GM19023 (cell line): ENCODE measurements around the gene NTRK3.
"Not testable (repeated sequence)": the region's sequence is repeated elsewhere in the genome, so short reads cannot be mapped to it uniquely, and the experiment has no call there.

ENCODE experiments used
- ATAC-seq: cut with Tn5 transposase; IDR thresholded peaks from one replicate; pipeline ENCODE4 v1.9.1; 2021; ENCODE audit warnings: mild to moderate bottlenecking, moderate library complexity; ENCODE audit not compliant: unreplicated experiment

The NTRK3 gene

GRCh38 chr15:88038261-88038660 lies 218.3 kb downstream of the NTRK3 start:
- no peak for ATAC-seq

GRCh38 chr15:88036154-88036839 lies 220.2 kb downstream of the NTRK3 start:
- ATAC-seq, result no peak

GRCh38 chr15:88035381-88035780 lies 221.2 kb downstream of the NTRK3 start:
- ATAC-seq, result no peak

- ATAC-seq, result not testable (repeated sequence)
Observed at GRCh38 chr15:88033421-88033820, 223.1 kb downstream of the NTRK3 start.

DNA sequence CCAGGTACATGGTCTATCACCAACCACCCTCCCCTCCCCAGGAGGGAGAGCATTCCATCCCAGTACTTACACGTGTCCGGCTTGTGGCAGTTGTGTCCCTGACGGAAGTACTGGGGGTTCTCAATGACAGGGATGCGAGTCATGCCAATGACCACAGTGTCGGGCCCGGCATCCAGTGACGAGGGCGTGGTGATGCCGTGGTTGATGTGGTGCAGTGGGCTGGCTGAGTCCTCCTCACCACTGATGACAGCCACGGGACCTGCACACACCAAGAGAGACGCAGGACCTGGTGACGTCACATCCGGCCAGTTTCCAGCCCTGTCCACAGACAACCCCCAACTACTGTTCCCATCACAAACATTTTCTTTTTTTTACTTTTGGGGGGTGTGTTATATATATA lies 223.8 kb downstream of the NTRK3 start:
- ATAC-seq, result no peak

- no peak for ATAC-seq
Observed at GRCh38 chr15:88031461-88031860, 225.1 kb downstream of the NTRK3 start.

GRCh38 chr15:88029696-88030095 lies 226.8 kb downstream of the NTRK3 start:
- no peak for ATAC-seq

GRCh38 chr15:88028024-88028423 lies 228.5 kb downstream of the NTRK3 start:
- no peak for ATAC-seq

DNA sequence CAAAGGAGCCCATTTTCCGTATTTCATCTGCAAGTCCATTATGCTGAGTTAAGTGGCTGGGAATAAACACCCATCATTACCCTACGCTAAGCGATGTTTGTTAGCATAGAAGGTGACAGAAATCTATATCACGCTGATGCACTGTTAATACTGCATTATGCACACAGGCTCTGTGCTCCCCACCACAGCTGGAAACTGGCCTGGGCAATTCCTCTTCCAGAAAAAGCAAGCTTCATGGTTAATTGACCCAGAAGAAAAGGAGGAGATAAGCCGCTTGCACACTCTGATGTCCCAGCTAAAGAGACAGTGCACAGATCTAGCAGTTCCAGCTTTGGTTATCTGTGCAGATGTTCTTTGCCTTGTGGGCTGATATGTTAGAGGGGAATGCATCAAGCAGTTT lies 232.6 kb downstream of the NTRK3 start:
- ATAC-seq, result no peak

GRCh38 chr15:88022716-88023115 lies 233.8 kb downstream of the NTRK3 start:
- no peak for ATAC-seq

GRCh38 chr15:88021601-88022000 lies 234.9 kb downstream of the NTRK3 start:
- ATAC-seq, result no peak

DNA sequence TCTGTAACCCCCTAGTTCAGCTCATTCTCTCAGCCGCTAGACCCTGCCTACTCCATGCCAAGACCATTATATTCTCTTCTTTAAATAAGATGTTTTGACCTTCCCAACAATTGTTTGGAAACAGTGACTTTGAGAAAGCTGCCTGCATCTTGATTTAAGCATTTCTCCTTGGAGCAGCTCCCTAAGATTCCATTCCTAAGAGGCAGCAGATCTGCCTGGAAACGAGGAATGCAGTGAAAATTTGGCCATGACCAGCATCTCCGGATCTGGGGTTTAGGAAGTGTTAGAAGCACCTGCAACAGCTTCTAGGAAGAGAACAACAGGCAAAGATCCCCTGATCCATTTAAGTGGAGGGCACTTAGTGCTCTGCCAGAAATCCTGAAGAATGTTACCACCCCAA lies 235.7 kb downstream of the NTRK3 start:
- no peak for ATAC-seq

DNA sequence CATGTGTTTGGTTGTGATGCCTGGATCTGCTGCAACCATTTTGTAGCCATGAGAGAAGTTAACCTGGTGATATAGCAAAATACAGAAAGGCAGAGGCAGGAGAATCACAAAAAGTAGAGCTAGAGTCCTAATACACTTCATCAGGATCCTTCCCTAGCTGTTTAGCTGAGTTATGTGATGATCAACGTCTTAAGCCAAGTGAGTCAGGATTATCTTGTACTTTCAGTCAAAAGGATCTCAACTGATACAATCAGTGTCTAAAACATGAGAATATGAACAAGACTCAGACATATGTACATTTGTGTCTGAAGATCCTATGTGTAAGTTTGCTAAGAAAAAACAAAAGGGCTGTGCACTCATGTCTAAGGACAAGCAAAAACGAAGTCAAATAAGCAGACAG lies 236.9 kb downstream of the NTRK3 start:
- no peak for ATAC-seq

DNA sequence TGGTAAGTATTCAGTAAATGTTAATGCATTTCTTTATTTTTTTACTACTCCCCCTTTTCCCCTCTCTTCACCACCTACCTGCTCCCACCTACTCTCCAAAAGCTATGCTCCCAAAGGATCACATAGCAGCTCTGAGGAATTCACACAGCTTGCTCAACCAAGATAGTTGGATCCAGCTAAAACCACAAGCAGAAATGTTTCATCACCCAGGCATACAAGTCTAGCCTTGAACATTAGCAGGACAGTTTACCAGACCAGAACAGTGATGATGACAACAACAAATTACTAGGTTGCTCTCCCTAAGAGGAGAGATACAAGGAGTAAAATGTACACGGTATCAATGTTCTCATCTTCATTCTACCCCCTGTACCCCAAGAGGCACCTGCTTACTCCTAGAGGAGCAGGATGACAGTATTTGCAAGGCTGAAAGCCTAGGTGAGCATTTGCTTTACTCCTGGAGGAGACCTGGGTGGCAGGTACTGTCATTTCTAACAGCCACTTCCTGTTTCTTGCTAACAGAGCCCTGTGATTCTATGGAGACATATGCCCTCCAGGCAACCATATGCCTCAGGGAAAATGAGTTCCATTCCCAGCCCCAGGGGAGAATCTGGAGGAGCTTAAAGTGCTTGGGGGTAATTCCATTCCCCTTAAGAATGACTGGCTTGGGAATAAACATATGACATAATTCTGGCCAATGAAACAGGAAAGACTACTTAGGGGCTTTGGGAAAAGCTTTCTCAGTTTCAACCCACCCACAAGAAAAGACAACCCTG lies 237.5 kb downstream of the NTRK3 start:
- ATAC-seq, result no peak

- ATAC-seq, result no peak
Observed at GRCh38 chr15:88017753-88018152, 238.8 kb downstream of the NTRK3 start.

DNA sequence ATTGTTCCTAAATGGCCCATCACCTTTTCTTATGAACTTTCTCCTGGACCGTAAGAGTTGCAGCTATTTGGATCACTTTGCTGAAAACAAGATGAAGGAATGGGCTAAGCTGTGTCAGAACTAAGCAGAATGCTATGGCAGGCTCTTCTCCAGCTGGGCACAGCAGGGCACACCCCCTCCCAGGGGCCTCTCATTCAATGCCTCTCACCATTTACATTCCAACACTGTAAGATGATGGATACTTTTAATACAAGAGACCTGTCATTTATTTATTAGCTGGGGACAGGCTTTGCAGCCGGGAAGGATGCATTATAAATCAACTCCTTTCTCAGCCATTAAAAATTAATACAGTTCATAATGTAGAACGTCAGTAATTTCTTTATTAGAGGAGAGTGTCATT lies 240.1 kb downstream of the NTRK3 start:
- no peak for ATAC-seq

DNA sequence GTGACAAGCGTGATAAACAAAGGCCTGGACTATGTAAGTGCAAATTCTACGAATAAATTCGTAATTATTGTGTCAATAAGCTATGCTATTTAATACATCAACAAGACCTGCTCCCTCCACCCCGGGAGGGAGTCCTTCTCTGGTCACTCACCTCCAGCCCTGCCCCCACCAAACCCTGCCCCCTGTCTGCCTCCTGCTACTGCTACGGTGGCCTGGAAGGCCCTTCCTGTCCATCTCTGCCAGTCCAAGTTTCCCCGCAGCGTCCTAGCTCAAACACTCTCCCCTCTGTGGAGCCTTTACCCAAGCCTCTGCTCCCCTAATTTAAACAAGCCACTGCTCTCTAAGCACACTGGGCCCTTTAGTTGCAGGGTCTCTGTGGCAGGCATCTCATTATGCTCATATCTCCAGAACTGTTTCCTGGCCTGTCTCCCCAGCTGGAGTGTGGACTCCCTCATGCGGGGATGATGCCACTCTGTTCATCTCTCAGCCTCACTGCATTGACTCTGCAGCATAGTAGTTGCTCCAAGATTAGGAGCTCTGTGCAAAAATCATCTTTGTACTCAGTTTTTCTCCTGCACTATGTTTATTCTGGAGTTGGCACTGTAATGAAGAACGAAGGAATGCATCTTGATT lies 241.2 kb downstream of the NTRK3 start:
- ATAC-seq, result no peak

- ATAC-seq, result no peak
Observed at GRCh38 chr15:88014454-88015160, 241.9 kb downstream of the NTRK3 start.

DNA sequence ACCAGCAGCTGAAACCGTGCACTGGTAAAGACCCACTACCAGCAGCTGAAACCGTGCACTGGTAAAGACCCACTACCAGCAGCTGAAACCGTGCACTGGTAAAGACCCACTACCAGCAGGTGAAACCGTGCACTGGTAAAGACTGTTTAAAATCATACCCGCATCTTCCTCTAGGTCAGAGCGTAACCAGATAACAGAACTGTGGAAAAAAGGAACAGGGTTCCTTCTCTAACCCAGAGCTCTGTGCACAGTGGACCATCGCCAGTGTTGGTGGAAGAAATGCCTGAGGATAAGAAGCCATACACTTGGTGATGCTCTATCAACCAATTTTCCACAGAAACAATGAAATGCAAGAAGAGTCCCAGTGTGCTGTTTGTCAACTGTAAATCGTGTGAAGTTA lies 243.4 kb downstream of the NTRK3 start:
- no peak for ATAC-seq

DNA sequence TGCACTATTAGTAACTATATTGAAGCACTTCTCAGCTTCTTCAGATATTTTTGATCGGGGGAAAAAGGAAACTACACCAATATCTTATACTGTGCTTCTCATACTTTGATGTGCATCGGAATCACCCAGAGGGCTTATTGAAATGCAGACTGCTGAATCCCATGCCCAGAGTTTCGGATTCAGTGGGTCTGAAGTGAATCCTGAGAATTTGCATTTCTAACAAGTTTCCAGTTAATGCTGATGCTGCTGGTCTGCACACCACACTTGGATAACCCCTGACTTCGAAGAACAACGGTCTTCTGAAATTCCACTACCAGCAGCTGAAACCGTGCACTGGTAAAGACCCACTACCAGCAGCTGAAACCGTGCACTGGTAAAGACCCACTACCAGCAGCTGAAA lies 243.9 kb downstream of the NTRK3 start:
- ATAC-seq, result no peak

DNA sequence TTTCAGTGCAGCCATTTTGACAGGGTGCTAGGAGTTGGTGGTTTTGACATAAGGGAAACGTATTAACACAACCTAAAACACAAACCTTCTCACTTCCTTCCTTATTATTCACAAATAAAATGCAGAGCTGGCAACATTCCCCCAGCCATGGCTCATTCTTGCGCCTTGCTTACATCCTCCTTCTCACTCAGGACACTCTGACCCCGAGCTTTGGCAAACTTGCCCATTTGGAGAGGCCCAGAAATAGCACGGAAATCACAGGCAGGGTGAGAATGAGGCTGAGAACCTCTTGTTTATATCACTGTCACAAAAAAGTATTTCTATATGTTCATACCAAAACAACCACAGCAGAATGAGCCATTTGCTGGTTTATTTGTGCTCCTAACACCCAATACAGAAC lies 244.3 kb downstream of the NTRK3 start:
- no peak for ATAC-seq
